ENCODE measurements around the gene PACSIN3. TPM values are rescaled to one million over a fixed set of nuclear protein-coding genes. Genes with fewer than 3 reads are reported as not detected.

PACSIN3 gene
- total RNA-seq, 4 donors from 2014 or later, result 4.3 to 9.1 (median 7.5) TPM

DNA sequence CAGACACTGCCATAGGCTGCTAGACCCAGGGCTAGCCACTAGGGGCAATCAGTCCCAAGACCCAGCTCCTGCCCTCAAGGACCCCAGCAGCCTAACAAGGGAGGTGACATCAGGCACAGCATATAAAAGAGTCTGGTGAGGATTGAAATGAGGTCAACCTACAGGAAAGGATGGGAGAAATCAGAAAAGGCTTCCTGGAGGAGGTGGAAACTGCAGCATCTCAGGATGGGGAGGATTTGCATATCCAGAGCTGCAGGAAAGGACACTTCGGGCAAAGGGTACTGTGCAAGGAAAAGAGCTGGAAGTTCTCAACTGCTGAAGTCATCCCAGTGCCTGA is 6.6 kb downstream of the PACSIN3 start:
- no peak for TF ChIP-seq POLR2A (IDR thresholded peaks at IDR 0.05)
- TF ChIP-seq, protein P1, sequence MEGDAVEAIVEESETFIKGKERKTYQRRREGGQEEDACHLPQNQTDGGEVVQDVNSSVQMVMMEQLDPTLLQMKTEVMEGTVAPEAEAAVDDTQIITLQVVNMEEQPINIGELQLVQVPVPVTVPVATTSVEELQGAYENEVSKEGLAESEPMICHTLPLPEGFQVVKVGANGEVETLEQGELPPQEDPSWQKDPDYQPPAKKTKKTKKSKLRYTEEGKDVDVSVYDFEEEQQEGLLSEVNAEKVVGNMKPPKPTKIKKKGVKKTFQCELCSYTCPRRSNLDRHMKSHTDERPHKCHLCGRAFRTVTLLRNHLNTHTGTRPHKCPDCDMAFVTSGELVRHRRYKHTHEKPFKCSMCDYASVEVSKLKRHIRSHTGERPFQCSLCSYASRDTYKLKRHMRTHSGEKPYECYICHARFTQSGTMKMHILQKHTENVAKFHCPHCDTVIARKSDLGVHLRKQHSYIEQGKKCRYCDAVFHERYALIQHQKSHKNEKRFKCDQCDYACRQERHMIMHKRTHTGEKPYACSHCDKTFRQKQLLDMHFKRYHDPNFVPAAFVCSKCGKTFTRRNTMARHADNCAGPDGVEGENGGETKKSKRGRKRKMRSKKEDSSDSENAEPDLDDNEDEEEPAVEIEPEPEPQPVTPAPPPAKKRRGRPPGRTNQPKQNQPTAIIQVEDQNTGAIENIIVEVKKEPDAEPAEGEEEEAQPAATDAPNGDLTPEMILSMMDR (IDR thresholded peaks at IDR 0.05), result peak in 4 of 6 experiments; percentile 43 to 57 (median 56)
- Histone ChIP-seq H3K27ac (no peak overlapping the region), H3K4me3 (no peak overlapping the region), H3K36me3 (peaks cover 0 to 8% (median 0%) of the 10 kb centered on the region in 3 donors), H3K27me3 (no peaks in the 10 kb centered on the region), H3K4me1 (peaks cover 9 to 24% (median 15%) of the 10 kb centered on the region in 4 donors), H3K9me3 (no peaks in the 10 kb centered on the region)
- peak in 2 of 3 donors; percentile 24 to 70 for DNase-seq

GRCh38 chr11:47178737-47179654 is 7.2 kb downstream of the PACSIN3 start:
- no peaks in the 10 kb centered on the region for H3K27me3 ChIP-seq
- H3K4me3 ChIP-seq, result no peak overlapping the region
- H3K36me3 ChIP-seq, result peaks cover 0 to 12% (median 0%) of the 10 kb centered on the region in 3 donors
- peaks cover 9 to 21% (median 15%) of the 10 kb centered on the region in 4 donors for H3K4me1 ChIP-seq
- TF ChIP-seq, protein P1 (IDR thresholded peaks at IDR 0.05), result no peak
- no peak for TF ChIP-seq POLR2A (IDR thresholded peaks at IDR 0.05)
- DNase-seq, result no peak
- H3K9me3 ChIP-seq, result no peaks in the 10 kb centered on the region
- peak overlapping the region in 1 of 4 donors; percentile 99 for H3K27ac ChIP-seq

- no peak for DNase-seq
- H3K9me3 ChIP-seq, result no peaks in the 10 kb centered on the region
- no peaks in the 10 kb centered on the region for H3K27me3 ChIP-seq
- no peak overlapping the region for H3K4me3 ChIP-seq
- peak overlapping the region; percentile 97 to 99 (median 98) for H3K27ac ChIP-seq
- no peak for TF ChIP-seq POLR2A (IDR thresholded peaks at IDR 0.05)
- TF ChIP-seq, protein P1 (IDR thresholded peaks at IDR 0.05), result no peak
- peaks cover 9 to 21% (median 15%) of the 10 kb centered on the region in 4 donors for H3K4me1 ChIP-seq
- peaks cover 0 to 17% (median 0%) of the 10 kb centered on the region in 3 donors for H3K36me3 ChIP-seq
Observed at GRCh38 chr11:47178316-47178715, 7.9 kb downstream of the PACSIN3 start.

DNA sequence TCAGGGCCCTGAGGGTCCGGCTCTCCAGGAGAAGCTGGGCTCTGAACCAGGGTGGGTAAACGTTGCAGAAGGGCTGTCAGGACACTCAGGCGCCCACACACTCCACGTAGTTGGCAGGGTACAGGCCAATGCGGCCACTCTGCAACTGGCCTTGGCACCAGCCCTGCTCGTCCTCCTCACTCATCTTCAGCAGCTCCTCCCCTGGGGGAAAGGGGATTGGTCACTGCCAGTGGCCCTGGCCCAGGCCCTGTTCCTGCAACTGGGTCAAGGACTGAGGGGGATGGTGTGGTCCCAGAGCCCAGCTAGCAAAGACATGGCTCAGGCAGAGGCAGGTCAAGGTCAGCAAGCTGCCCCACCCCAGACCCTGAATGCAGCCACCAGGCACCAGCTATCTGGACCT is 8.4 kb downstream of the PACSIN3 start:
- H3K36me3 ChIP-seq, result peaks cover 0 to 22% (median 0%) of the 10 kb centered on the region in 3 donors
- H3K27ac ChIP-seq, result peak overlapping the region; percentile 97 to 99 (median 98)
- H3K27me3 ChIP-seq, result no peaks in the 10 kb centered on the region
- DNase-seq, result no peak
- no peaks in the 10 kb centered on the region for H3K9me3 ChIP-seq
- peaks cover 9 to 26% (median 15%) of the 10 kb centered on the region in 4 donors for H3K4me1 ChIP-seq
- TF ChIP-seq, protein P1 (IDR thresholded peaks at IDR 0.05), result no peak
- no peak for TF ChIP-seq POLR2A (IDR thresholded peaks at IDR 0.05)
- peak overlapping the region in 2 of 4 donors; percentile 77 to 90 for H3K4me3 ChIP-seq

DNA sequence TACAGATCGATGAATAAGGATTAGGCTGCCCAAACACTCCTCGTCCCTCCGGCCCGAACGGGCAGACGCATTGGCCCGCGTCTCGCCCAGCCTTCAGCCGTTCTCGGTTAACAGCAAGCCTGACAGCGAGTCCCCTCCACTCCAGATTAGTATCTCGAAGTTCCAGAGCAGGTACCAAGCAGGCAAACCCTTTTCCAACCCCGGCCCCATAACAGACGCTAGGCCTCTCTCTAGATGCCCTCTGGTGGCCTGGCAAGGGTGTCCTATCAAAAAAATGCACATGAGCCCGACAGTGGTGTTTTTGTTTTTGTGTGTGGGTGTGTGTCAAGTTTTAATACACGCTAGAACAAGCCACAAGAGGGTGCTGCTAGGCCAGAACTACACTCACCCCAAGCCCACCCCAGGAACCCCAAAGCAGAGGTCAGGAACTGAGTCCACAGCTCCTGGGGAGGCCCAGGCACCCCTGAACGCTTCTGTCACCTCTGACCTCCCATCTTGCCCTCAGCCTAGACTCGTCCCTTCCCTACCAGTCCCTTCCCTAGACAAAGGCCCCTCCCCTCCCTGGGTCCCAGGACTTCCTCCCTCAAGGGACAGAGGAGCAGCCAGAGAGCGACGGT is 8.9 kb downstream of the PACSIN3 start:
- Histone ChIP-seq H3K4me3 (peak overlapping the region; percentile 77 to 96 (median 91)), H3K4me1 (peaks cover 9 to 30% (median 15%) of the 10 kb centered on the region in 4 donors), H3K9me3 (no peaks in the 10 kb centered on the region), H3K27ac (peak overlapping the region; percentile 97 to 99 (median 98)), H3K36me3 (peaks cover 0 to 27% (median 0%) of the 10 kb centered on the region in 3 donors), H3K27me3 (no peaks in the 10 kb centered on the region)
- DNase-seq, result peak in 2 of 3 donors; percentile 72 to 88
- TF ChIP-seq, protein P1 (IDR thresholded peaks at IDR 0.05), result peak; percentile 28 to 80 (median 74)
- TF ChIP-seq POLR2A (IDR thresholded peaks at IDR 0.05), result peak in 1 of 2 donors; percentile 5
